ENCODE measurements around the gene KCNN3.

KCNN3 gene

DNA sequence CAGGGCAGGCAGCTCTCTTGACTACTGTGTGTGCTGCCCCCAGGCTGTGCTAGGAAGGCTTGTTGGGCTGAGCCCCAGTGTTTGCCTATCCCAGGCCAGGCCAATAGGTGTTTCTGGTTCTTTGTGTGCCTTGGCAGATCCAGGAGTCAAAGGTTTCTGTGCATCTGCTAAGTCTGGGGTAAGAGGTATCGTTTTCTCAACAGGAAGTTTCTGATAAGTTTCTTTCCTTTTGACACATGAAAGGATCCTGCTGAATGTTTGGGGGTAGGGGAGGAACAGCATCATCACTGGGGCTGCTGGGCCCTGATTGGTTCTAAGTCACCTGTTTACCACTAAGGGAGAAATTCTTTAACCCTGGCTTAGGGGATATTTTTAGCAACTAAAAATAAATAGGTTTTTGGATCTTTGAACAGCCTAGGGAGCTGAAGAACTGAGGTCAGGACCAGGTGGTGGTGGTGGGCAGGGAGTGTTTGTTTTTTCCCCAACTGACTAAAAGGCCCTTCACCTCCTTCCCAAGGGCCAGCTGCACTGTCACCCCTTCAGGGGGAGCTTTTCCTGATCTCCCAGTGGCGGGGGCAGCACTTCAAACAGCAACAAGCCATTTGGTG is 85.1 kb downstream of the KCNN3 start:
- TF ChIP-seq, protein P1, sequence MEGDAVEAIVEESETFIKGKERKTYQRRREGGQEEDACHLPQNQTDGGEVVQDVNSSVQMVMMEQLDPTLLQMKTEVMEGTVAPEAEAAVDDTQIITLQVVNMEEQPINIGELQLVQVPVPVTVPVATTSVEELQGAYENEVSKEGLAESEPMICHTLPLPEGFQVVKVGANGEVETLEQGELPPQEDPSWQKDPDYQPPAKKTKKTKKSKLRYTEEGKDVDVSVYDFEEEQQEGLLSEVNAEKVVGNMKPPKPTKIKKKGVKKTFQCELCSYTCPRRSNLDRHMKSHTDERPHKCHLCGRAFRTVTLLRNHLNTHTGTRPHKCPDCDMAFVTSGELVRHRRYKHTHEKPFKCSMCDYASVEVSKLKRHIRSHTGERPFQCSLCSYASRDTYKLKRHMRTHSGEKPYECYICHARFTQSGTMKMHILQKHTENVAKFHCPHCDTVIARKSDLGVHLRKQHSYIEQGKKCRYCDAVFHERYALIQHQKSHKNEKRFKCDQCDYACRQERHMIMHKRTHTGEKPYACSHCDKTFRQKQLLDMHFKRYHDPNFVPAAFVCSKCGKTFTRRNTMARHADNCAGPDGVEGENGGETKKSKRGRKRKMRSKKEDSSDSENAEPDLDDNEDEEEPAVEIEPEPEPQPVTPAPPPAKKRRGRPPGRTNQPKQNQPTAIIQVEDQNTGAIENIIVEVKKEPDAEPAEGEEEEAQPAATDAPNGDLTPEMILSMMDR (conservative IDR thresholded peaks at IDR 0.05), result no peak
- no peak for TF ChIP-seq ZFX (IDR thresholded peaks at IDR 0.05)
- H3K27ac ChIP-seq, result peak overlapping the region; percentile 68

DNA sequence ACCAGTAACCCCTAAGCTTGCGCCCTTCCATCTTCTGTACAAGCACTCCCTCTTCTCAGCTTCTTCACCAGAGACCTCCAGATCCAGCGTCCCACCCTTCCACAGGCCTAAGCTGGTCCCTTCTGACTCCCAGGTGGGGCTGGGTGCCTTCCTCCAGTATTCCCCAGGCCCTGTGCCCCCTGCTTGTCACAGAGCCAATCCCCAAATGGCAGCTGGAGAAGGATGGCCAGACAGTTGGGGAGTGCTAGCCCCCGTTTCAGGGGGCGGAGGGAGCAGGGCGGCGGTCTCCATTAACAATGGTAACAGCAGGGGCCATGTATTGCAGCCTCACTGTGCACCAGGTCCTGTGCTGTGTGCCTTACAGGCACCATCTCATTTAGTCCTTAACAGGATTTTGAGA is 85.7 kb downstream of the KCNN3 start:
- TF ChIP-seq, protein P1 (conservative IDR thresholded peaks at IDR 0.05), result no peak
- no peak for TF ChIP-seq ZFX (IDR thresholded peaks at IDR 0.05)
- peak overlapping the region; percentile 68 for H3K27ac ChIP-seq

DNA sequence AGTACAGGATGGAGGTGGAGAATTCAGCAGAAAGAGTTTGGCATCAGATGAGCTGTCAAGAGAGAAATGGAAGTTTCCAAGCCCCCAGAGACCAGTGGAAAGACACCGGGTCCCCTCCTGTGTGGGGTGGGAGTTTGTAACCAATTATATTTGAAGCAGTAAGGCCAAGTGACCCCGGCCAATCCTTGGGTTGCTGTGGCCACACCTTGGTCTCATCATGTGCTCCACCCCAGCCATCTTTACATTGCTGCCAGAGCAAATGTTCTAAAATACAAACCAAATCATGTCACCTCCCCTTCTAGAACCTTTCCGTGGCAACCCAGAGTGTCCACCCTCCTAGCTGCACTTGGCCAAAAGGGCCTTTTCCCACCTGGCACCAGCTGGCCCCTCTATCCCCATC is 86.1 kb downstream of the KCNN3 start:
- H3K27ac ChIP-seq, result peak overlapping the region; percentile 68
- TF ChIP-seq, protein P1 (conservative IDR thresholded peaks at IDR 0.05), result no peak
- TF ChIP-seq ZFX (IDR thresholded peaks at IDR 0.05), result no peak

DNA sequence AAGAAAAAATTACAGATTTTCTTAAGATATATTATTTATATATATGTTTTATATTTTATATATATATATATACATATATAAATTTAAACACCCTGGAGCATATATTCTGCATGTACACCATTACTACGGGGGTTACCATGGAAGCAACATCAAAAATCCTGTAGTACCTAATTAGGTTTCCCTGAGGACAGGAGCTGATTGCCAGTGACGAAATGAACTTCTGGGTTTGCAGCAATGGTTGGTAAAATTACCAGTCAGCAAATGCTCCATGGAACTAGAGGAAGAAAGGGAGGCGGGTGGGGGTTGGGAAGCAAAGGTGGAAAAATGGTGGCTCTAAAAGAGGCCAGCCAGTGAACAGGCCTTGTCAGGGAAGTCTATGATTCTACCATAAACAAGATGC is 89.5 kb downstream of the KCNN3 start:
- TF ChIP-seq ZFX (IDR thresholded peaks at IDR 0.05), result no peak
- TF ChIP-seq, protein P1 (conservative IDR thresholded peaks at IDR 0.05), result no peak

DNA sequence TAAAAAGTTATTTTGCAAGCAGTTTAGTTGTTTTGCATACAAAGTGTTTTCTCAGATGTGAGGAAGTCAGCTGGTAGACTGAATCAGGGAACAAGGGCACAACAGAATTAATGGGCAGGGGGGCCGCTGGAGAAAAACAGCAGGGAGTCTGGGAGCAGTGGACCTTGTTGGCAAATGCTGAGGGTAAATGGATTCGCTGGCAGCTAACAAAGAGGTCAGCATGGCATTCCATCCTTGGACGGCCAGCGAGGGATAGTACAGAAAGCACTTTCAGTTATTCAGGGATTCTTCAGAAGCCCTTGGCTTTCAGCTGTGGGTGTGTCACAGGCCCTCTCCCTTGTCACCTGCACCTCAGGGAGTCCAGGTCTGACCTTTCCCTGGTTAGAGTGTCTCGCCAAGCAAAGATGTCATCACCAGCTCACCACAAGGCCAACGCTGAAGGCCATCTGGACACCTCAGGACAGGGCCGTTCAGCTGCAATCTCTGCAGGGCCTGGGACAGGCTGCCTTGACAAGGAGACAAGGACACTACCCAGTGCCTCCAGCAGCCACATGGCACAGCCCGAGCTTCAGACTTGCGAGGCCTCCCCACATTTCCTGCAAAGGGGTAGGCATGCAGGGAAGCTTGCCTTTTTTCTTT is 90.4 kb downstream of the KCNN3 start:
- TF ChIP-seq ZFX (IDR thresholded peaks at IDR 0.05), result no peak
- TF ChIP-seq, protein P1 (conservative IDR thresholded peaks at IDR 0.05), result no peak
- H3K27ac ChIP-seq, result no peak overlapping the region

More for the DNA sequence above, 89.5 kb downstream of the KCNN3 start:
- no peak overlapping the region for H3K27ac ChIP-seq

DNA sequence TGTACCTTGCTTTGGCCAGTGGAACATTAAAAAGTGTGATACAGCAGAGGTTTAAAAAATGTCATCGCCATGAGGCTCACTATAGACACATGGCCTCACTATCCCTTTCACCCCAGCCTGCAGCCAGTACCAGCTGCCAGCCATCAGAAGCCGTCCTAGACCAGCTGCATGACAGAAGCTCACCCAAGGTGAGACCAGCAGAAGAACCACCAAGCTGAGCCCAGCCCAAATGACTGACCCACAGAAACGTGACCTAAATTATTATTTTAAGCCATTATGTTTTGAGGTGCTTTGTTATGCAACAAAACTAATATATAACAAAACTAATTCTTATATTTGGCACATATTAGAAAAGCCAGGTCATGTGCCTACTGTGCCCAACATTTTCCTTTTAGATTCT is 91.1 kb downstream of the KCNN3 start:
- H3K27ac ChIP-seq, result no peak overlapping the region
- TF ChIP-seq, protein P1 (conservative IDR thresholded peaks at IDR 0.05), result no peak
- TF ChIP-seq ZFX (IDR thresholded peaks at IDR 0.05), result no peak

DNA sequence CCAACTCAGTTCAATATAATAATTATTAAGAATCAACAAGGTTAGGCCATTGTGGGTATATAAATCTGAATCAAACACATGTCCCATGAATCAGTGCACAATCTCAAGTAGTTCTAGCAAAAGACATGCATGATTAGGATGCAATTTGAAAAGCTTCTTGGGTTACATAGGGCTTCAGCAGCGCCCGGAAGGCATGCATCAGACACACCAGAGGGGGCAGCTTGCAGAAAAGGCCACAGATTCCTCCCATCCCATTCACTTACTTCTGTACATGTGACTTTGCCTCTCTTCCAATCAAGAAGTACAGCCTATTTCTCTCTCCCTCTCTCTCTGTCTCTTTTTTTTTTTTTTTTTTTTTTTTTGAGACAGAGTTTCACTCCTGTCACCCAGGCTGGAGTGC is 91.8 kb downstream of the KCNN3 start:
- TF ChIP-seq, protein P1 (conservative IDR thresholded peaks at IDR 0.05), result no peak
- TF ChIP-seq ZFX (IDR thresholded peaks at IDR 0.05), result no peak
- H3K27ac ChIP-seq, result no peak overlapping the region
